Lower lobe of right lung (tissue), 2 donors: ENCODE measurements around the gene C1S. TPM values are rescaled to one million over a fixed set of nuclear protein-coding genes. Genes with fewer than 3 reads are reported as not detected.
A peak's percentile ranks its signal among the peaks of the same experiment; 100 is the strongest.
"Not testable (repeated sequence)": the region's sequence is repeated elsewhere in the genome, so short reads cannot be mapped to it uniquely, and the experiment has no call there.

Experiments used
- ATAC-seq, 2 donors: fragments of 200-7000 bp; cut with Tn5 transposase; one replicate each; pipeline ENCODE4 v1.9.1; 2020 to 2022; ENCODE audit warnings: mild to moderate bottlenecking in 2 of 2, moderate library complexity in 2 of 2
- DNase-seq: peaks from one replicate; pipeline ENCODE4 v3.0.0-alpha.2; 2020
- H3K27ac ChIP-seq: fragments of 200-600 bp; one replicate; pipeline ENCODE4 v1.8.0; 2022
- H3K27me3 ChIP-seq: fragments of 200-600 bp; one replicate; pipeline ENCODE4 v1.8.0; 2022; ENCODE audit warnings: low read depth
- H3K36me3 ChIP-seq: fragments of 200-600 bp; one replicate; pipeline ENCODE4 v1.8.0; 2022; ENCODE audit warnings: mild to moderate bottlenecking
- H3K4me1 ChIP-seq: fragments of 200-600 bp; one replicate; pipeline ENCODE4 v1.8.0; 2022
- H3K4me3 ChIP-seq: fragments of 200-600 bp; one replicate; pipeline ENCODE4 v1.8.0; 2022; ENCODE audit warnings: mild to moderate bottlenecking
- H3K9me3 ChIP-seq: fragments of 200-600 bp; one replicate; pipeline ENCODE4 v1.8.0; 2022
- intact Hi-C: fragments of 100-400 bp; cut with DNase I; formaldehyde crosslinking; loops from one replicate; pipeline ENCODE4 v1.11.0; 2022
- total RNA-seq: library from RNA; stranded (reverse); fragmentation: NEBNext Ultra II Directional; extraction: Animal tissue kit (Norgen Biotek cat#: 25700); gene quantifications from one replicate; pipeline ENCODE4 v1.2.1, GENCODE V29; 2021
- TF ChIP-seq, protein P1 (sequence below): fragments of 200-600 bp; IDR thresholded peaks from one replicate; pipeline ENCODE4 v1.8.0; 2022; ENCODE audit warnings: antibody characterized with exemption, mild to moderate bottlenecking
- donor health status: DM: no; HTN: yes; CAD: no; lungs with severe emphysema.

Gene C1S
- total RNA-seq, 1 donor from 2014 or later, result 280 TPM

DNA sequence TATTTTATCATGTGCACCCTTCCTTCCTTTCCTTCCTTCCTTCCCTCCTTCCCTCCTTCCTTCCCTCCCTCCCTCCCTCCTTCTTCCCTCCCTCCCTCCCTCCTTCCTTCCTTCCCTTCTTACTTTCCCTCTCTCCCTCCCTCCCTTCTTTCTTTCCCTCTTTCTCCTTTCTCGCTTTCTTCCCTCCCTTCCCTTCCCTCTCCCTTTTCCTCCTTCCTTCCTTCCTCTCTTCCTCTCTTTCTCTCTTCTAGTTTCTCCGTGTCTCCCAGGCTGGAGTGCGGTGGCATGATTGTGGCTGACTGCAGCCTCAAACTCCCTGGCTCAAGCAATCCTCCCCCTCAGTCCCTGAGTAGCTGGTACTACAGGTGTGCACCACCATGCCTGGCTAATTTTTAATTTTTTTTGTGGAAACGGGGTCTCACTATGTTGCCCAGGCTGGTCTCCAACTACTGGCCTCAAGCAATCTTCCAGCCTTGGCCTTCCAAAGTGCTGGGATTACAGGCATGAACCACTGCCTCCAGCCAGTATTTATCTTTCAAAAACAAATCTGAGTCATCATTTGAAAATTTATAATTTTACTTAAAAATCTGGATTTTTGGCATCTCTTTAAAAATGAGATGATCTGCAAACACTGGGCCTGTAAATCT is 40.7 kb downstream of the C1S start:
- TF ChIP-seq, protein P1, sequence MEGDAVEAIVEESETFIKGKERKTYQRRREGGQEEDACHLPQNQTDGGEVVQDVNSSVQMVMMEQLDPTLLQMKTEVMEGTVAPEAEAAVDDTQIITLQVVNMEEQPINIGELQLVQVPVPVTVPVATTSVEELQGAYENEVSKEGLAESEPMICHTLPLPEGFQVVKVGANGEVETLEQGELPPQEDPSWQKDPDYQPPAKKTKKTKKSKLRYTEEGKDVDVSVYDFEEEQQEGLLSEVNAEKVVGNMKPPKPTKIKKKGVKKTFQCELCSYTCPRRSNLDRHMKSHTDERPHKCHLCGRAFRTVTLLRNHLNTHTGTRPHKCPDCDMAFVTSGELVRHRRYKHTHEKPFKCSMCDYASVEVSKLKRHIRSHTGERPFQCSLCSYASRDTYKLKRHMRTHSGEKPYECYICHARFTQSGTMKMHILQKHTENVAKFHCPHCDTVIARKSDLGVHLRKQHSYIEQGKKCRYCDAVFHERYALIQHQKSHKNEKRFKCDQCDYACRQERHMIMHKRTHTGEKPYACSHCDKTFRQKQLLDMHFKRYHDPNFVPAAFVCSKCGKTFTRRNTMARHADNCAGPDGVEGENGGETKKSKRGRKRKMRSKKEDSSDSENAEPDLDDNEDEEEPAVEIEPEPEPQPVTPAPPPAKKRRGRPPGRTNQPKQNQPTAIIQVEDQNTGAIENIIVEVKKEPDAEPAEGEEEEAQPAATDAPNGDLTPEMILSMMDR, result no peak
- H3K36me3 ChIP-seq, result peaks cover 69% of the 10 kb centered on the region
- no peak overlapping the region for H3K27ac ChIP-seq
- ATAC-seq (no peak), DNase-seq (no peak)
- intact Hi-C loops, result no loop called here
- no peak overlapping the region for H3K4me3 ChIP-seq
- H3K4me1 ChIP-seq, result peaks cover 3% of the 10 kb centered on the region
- H3K27me3 ChIP-seq, result no peaks in the 10 kb centered on the region
- H3K9me3 ChIP-seq, result no peaks in the 10 kb centered on the region

DNA sequence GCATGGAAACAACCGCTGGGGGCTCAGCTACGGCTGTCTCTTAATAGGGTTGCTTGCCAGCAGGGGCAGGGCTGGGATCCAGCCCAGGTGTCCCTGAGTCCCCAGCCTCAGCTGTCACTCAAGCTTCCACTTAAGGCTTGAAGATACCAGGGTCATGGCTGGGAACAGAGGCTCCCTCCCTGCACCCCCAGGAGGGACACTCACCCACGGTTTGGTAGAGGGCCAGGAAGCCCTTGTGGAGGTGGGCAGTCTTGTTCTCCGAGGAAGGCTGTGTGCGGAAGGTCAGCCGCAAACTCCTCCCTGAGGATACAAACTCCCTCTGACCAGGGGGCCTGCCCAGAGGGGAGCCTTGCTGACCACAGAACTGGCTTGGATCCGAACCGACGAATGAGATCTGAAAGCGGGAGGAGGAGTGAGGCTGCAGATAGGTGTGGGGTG is 41.2 kb downstream of the C1S start:
- intact Hi-C loops, result no loop called here
- TF ChIP-seq, protein P1, result no peak
- ATAC-seq, result peak in 1 of 2 donors; percentile 13
- Histone ChIP-seq H3K27me3 (no peaks in the 10 kb centered on the region), H3K4me3 (no peak overlapping the region), H3K9me3 (no peaks in the 10 kb centered on the region), H3K36me3 (peaks cover 67% of the 10 kb centered on the region), H3K27ac (no peak overlapping the region), H3K4me1 (peaks cover 8% of the 10 kb centered on the region)
- no peak for DNase-seq

DNA sequence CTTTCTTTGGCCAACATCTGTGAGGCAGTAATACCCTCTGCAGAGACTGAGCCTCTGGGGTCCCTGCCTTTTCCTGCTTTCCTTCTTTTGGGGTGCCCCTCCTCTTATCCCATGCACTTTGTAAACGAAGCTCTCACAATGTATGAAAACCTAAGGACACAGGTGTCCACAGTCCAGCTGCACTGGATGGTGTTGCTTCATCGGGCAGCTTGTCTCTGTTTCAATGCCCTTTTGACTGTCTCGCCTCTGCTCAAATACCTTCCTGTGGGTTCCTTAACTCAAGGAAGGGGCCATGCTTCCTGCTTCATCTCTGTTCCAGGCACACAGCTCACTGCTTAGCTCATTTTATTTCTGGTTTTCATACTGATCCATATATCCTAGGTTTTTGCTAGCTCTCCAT is 42.1 kb downstream of the C1S start:
- ATAC-seq, result no peak
- Histone ChIP-seq H3K36me3 (peaks cover 61% of the 10 kb centered on the region), H3K9me3 (no peaks in the 10 kb centered on the region), H3K4me1 (peaks cover 17% of the 10 kb centered on the region), H3K27me3 (no peaks in the 10 kb centered on the region), H3K4me3 (no peak overlapping the region), H3K27ac (no peak overlapping the region)
- TF ChIP-seq, protein P1, result no peak
- intact Hi-C loops, result no loop called here
- DNase-seq, result no peak

DNA sequence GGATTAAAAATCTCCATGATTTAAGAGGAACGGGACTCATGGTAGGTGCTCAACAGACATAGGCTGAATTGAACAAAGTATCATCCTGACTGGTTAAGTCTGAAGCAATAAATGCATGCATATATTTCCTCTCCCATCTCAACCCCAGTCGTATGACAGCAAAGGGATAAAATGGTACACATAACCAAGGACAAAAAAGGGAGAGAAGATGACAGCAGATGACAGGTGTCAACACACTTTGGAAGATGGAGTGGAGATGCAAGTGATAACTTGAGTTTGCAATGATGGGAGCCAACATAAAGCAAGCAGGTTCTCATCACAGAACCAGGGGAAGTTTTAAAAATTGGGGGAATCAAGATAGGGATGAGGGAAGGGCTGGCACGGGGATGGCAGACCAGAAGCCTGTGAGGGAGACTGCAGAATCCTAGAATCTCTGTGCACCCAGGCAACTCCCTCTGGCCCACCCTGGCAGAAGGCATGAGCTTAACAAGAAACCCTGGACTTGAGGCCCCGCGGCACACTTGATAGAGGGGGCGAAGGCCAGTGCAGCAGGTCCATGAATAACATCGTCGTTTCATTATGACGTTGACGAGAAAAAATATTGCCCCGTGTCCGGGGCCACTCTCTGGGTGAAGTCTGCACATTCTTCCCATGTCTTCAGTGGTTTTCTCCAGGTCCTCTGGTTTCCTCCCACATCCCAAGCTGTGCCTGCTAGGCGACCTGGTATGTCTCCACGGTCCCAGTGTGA is 43.5 kb downstream of the C1S start:
- H3K27me3 ChIP-seq, result no peaks in the 10 kb centered on the region
- no peak for ATAC-seq
- intact Hi-C loops, result no loop called here
- TF ChIP-seq, protein P1, result no peak
- no peak for DNase-seq
- H3K27ac ChIP-seq, result no peak overlapping the region
- H3K4me3 ChIP-seq, result no peak overlapping the region
- no peaks in the 10 kb centered on the region for H3K9me3 ChIP-seq
- peaks cover 48% of the 10 kb centered on the region for H3K36me3 ChIP-seq
- peaks cover 23% of the 10 kb centered on the region for H3K4me1 ChIP-seq

DNA sequence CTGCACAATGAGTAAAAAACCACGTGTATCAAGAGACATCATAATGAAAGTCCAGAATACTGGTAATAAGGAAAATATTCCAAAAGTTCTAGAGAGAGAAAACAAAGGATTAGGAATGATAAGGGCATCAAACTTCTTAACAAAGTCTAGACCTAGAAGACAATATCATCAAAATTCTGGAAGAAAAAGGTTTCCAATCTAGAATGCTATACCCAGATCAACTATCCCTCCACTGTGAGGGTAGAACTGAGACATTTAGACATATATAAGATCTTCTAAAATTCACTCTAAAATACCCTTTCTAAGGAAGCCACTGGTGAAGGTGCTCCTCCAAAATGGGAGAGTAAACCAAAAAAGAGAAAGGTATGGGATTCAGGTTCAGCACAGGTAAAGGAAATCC is 45.6 kb downstream of the C1S start:
- H3K27me3 ChIP-seq, result no peaks in the 10 kb centered on the region
- no peak overlapping the region for H3K27ac ChIP-seq
- ATAC-seq (no peak), DNase-seq (no peak)
- peaks cover 32% of the 10 kb centered on the region for H3K4me1 ChIP-seq
- intact Hi-C loops, result no loop called here
- no peak overlapping the region for H3K4me3 ChIP-seq
- TF ChIP-seq, protein P1, result no peak
- no peaks in the 10 kb centered on the region for H3K9me3 ChIP-seq
- H3K36me3 ChIP-seq, result peaks cover 31% of the 10 kb centered on the region

DNA sequence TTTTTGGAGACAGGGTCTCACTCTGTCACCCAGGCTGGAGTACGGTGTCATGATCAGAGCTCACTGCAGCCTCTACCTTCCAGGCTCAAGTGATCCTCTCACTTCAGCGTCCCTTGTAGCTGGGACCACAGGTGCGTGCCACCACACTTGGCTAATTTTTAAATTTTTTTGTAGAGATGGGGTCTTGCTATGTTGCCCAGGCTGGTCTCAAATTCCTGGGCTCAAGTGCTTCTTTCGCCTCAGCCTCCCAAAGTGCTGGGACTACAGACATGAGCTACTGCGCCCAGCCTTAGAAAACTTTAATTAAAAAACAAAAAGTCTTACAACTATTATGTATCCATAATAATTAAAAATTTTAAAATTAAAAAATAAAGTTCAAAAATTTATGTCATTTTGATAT is 46.7 kb downstream of the C1S start:
- DNase-seq, H3K27me3 ChIP-seq, intact Hi-C loops, H3K9me3 ChIP-seq, ATAC-seq: not testable (repeated sequence)
- peaks cover 32% of the 10 kb centered on the region for H3K4me1 ChIP-seq
- peaks cover 22% of the 10 kb centered on the region for H3K36me3 ChIP-seq
- H3K4me3 ChIP-seq, result peak overlapping the region; percentile 73
- H3K27ac ChIP-seq, result peak overlapping the region; percentile 96
